ENCODE results near the gene USP35.

USP35 gene

DNA sequence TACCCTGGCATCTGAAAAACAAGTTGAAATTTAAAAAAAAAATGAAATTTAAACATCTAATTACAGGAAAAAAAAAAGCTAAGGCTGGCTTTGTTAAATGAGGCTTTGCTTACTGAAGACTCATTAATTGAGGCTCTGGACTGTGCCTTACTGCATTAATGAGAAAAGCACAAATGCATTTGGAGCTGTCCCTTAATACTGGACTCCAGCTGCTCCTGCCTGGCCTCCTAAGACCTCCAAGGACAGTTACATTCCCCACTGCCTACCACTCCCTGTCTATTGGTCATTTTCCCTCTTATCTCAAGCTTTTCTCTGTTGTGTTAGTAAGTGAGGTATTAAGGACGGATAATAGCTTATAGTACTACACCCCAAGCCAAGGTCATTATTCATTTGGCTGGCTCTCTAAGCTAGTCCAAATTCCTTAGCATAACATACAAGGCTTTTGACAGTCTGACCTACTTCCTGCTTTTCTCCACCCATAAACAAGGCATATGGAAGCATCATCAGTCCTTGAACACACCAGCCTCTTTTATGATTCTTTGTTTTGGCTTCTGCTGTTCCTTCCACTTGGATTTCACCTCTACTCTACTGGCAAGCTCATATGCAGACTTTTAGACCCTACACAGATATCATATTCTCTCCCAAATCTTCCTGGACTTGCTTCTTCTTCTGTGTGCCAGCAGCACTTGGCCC is 62.5 kb downstream of the USP35 start:
- Histone ChIP-seq H3F3A (ENCODE audit: low read depth) (no peaks in the 10 kb centered on the region), H3K9me2 (replicated peaks; ENCODE audit: low read depth, low read length) (no peaks in the 10 kb centered on the region), H3K27me3 (ENCODE audit: insufficient read depth, low read length, poor library complexity, severe bottlenecking) (no peaks in the 10 kb centered on the region), H4K20me1 (ENCODE audit: insufficient read depth, low read length, poor library complexity, severe bottlenecking) (no peaks in the 10 kb centered on the region), H3K4me2 (ENCODE audit: low read depth, low read length, poor library complexity, severe bottlenecking) (no peak overlapping the region), H2AFZ (ENCODE audit: low read length) (no peak overlapping the region), H3K4me3 (ENCODE audit: low read length, poor library complexity, severe bottlenecking) (no peak overlapping the region), H3K36me3 (ENCODE audit: insufficient read depth, low read length) (no peaks in the 10 kb centered on the region), H3K9ac (ENCODE audit: low read depth, low read length, poor library complexity, severe bottlenecking) (no peak overlapping the region), H3K9me3 (ENCODE audit: insufficient read depth, low read depth, low read length) (no peaks in the 10 kb centered on the region), H3K4me1 (ENCODE audit: insufficient read depth, low read length, poor library complexity, severe bottlenecking) (no peaks in the 10 kb centered on the region), H3K79me2 (ENCODE audit: insufficient read depth, low read length) (no peaks in the 10 kb centered on the region)
- TF ChIP-seq, protein P1, sequence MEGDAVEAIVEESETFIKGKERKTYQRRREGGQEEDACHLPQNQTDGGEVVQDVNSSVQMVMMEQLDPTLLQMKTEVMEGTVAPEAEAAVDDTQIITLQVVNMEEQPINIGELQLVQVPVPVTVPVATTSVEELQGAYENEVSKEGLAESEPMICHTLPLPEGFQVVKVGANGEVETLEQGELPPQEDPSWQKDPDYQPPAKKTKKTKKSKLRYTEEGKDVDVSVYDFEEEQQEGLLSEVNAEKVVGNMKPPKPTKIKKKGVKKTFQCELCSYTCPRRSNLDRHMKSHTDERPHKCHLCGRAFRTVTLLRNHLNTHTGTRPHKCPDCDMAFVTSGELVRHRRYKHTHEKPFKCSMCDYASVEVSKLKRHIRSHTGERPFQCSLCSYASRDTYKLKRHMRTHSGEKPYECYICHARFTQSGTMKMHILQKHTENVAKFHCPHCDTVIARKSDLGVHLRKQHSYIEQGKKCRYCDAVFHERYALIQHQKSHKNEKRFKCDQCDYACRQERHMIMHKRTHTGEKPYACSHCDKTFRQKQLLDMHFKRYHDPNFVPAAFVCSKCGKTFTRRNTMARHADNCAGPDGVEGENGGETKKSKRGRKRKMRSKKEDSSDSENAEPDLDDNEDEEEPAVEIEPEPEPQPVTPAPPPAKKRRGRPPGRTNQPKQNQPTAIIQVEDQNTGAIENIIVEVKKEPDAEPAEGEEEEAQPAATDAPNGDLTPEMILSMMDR (conservative IDR thresholded peaks at IDR 0.05; ENCODE audit: low read length), result no peak
- no peak for TF ChIP-seq EZH2phosphoT487 (IDR thresholded peaks at IDR 0.05; ENCODE audit: borderline replicate concordance)

DNA sequence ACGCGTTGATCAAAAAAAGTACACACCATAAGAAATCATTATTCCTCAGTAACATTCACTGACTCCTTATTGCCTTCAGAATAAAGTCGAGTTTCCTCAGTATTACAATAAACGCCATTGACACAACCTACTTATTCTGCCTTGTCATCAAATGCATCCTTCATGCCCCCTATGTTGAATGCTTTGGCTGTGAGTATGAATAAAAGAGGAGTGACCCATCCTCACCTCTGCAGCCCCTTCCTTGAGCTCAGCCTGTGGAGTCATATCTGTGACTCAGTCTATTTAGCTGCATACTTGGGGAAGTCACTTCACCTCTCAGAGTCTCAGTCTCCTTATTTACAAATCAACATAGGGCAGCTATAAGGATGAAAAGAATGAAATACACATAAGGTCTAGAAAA is 65.1 kb downstream of the USP35 start:
- Histone ChIP-seq H3K79me2 (ENCODE audit: insufficient read depth, low read length) (no peaks in the 10 kb centered on the region), H3K9ac (ENCODE audit: low read depth, low read length, poor library complexity, severe bottlenecking) (no peak overlapping the region), H3K27me3 (ENCODE audit: insufficient read depth, low read length, poor library complexity, severe bottlenecking) (no peaks in the 10 kb centered on the region), H2AFZ (ENCODE audit: low read length) (no peak overlapping the region), H4K20me1 (ENCODE audit: insufficient read depth, low read length, poor library complexity, severe bottlenecking) (no peaks in the 10 kb centered on the region), H3K9me2 (replicated peaks; ENCODE audit: low read depth, low read length) (no peaks in the 10 kb centered on the region), H3K36me3 (ENCODE audit: insufficient read depth, low read length) (no peaks in the 10 kb centered on the region), H3K4me3 (ENCODE audit: low read length, poor library complexity, severe bottlenecking) (no peak overlapping the region), H3F3A (ENCODE audit: low read depth) (no peaks in the 10 kb centered on the region), H3K4me2 (ENCODE audit: low read depth, low read length, poor library complexity, severe bottlenecking) (no peak overlapping the region), H3K9me3 (ENCODE audit: insufficient read depth, low read depth, low read length) (no peaks in the 10 kb centered on the region), H3K4me1 (ENCODE audit: insufficient read depth, low read length, poor library complexity, severe bottlenecking) (no peaks in the 10 kb centered on the region)
- TF ChIP-seq, protein P1 (conservative IDR thresholded peaks at IDR 0.05; ENCODE audit: low read length), result no peak
- no peak for TF ChIP-seq EZH2phosphoT487 (IDR thresholded peaks at IDR 0.05; ENCODE audit: borderline replicate concordance)

DNA sequence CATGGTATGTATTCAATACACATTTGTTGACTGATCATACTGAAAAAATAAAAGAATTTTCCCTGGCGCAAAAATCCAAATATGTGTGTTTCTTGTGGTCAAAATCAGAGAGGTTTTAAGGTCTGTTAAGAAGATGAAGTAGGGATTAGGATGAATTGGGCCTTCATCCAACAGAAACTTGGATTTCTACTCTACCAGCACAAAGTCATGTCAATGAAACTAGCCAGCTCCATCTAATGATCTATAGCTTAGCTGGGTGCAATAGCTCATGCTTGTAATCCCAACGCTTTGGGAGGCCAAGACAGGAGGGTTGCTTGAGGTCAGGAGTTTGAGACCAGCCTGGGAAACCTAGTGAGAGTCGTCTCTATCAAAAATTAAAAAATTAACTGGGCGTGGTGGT is 65.5 kb downstream of the USP35 start:
- H2AFZ ChIP-seq (ENCODE audit: low read length), result no peak overlapping the region
- H3K9me3 ChIP-seq (ENCODE audit: insufficient read depth, low read depth, low read length), result no peaks in the 10 kb centered on the region
- no peaks in the 10 kb centered on the region for H4K20me1 ChIP-seq (ENCODE audit: insufficient read depth, low read length, poor library complexity, severe bottlenecking)
- H3F3A ChIP-seq (ENCODE audit: low read depth), result no peaks in the 10 kb centered on the region
- H3K9ac ChIP-seq (ENCODE audit: low read depth, low read length, poor library complexity, severe bottlenecking), result no peak overlapping the region
- no peaks in the 10 kb centered on the region for H3K79me2 ChIP-seq (ENCODE audit: insufficient read depth, low read length)
- H3K4me2 ChIP-seq (ENCODE audit: low read depth, low read length, poor library complexity, severe bottlenecking), result no peak overlapping the region
- no peaks in the 10 kb centered on the region for H3K4me1 ChIP-seq (ENCODE audit: insufficient read depth, low read length, poor library complexity, severe bottlenecking)
- H3K27me3 ChIP-seq (ENCODE audit: insufficient read depth, low read length, poor library complexity, severe bottlenecking), result no peaks in the 10 kb centered on the region
- no peaks in the 10 kb centered on the region for H3K9me2 ChIP-seq (replicated peaks; ENCODE audit: low read depth, low read length)
- TF ChIP-seq, protein P1 (conservative IDR thresholded peaks at IDR 0.05; ENCODE audit: low read length), result no peak
- TF ChIP-seq EZH2phosphoT487 (IDR thresholded peaks at IDR 0.05; ENCODE audit: borderline replicate concordance), result no peak
- H3K4me3 ChIP-seq (ENCODE audit: low read length, poor library complexity, severe bottlenecking), result no peak overlapping the region
- H3K36me3 ChIP-seq (ENCODE audit: insufficient read depth, low read length), result no peaks in the 10 kb centered on the region
